Liver (tissue), 3 donors: ENCODE results near the gene DAPK1.

Experiments
- ATF3 ChIP-seq: IDR thresholded peaks from 2 replicates; pipeline ENCODE4 v1.6.1; 2016; ENCODE audit warnings: antibody characterized with exemption
- CTCF ChIP-seq: fragments of 150-350 bp; IDR thresholded peaks from 2 replicates; pipeline ENCODE4 v1.5.1; 2017; ENCODE audit warnings: improper control_type of control experiment, low read depth, low read length; ENCODE audit not compliant: missing input control
- EGR1 ChIP-seq, 2 donors: IDR thresholded peaks; 2 replicates each; pipeline ENCODE4 v1.6.1; 2016 to 2018; ENCODE audit warnings: antibody characterized with exemption in 2 of 2, low read depth in 2 of 2
- GABPA ChIP-seq, 2 donors: IDR thresholded peaks in 1 of 2; conservative IDR thresholded peaks in 1 of 2; 2 replicates each; pipeline ENCODE4 v1.6.1; 2016; ENCODE audit warnings: antibody characterized with exemption in 2 of 2, mild to moderate bottlenecking in 1 of 2, moderate library complexity in 1 of 2
- JUND ChIP-seq, 2 donors: IDR thresholded peaks; 2 replicates each; pipeline ENCODE4 v1.6.1; 2016; ENCODE audit warnings: antibody characterized with exemption in 2 of 2
- MAX ChIP-seq: IDR thresholded peaks from 2 replicates; pipeline ENCODE4 v1.6.1; 2016; ENCODE audit warnings: antibody characterized with exemption
- RAD21 ChIP-seq, 2 donors: IDR thresholded peaks; 2 replicates each; pipeline ENCODE4 v1.6.1; 2016; ENCODE audit warnings: antibody characterized with exemption in 2 of 2, mild to moderate bottlenecking in 2 of 2
- REST ChIP-seq: IDR thresholded peaks from 2 replicates; pipeline ENCODE4 v1.6.1; 2016; ENCODE audit warnings: antibody characterized with exemption, mild to moderate bottlenecking
- SP1 ChIP-seq: IDR thresholded peaks from 2 replicates; pipeline ENCODE4 v1.6.1; 2018; ENCODE audit warnings: antibody characterized with exemption, mild to moderate bottlenecking
- TAF1 ChIP-seq: conservative IDR thresholded peaks from 2 replicates; pipeline ENCODE4 v1.6.1; 2016; ENCODE audit warnings: antibody characterized with exemption, mild to moderate bottlenecking
- YY1 ChIP-seq: IDR thresholded peaks from 2 replicates; pipeline ENCODE4 v1.6.1; 2016; ENCODE audit warnings: antibody characterized with exemption, mild to moderate bottlenecking
- donor health status: healthy.
- donor health status: healthy.

GRCh38 chr9:87467187-87467586, 30.5 kb upstream of the DAPK1 start:
- TF ChIP-seq CTCF, result no peak
- TF ChIP-seq MAX, result no peak
- no peak for TF ChIP-seq JUND (IDR thresholded peaks at IDR 0.05)
- no peak for TF ChIP-seq ATF3
- no peak for TF ChIP-seq GABPA (IDR thresholded peaks at IDR 0.05 in 1 of 2, conservative IDR thresholded peaks at IDR 0.05 in 1 of 2)
- no peak for TF ChIP-seq SP1
- TF ChIP-seq EGR1 (IDR thresholded peaks at IDR 0.05; ENCODE audit: low read depth in 2 of 2), result no peak
- no peak for TF ChIP-seq REST
- no peak for TF ChIP-seq TAF1
- TF ChIP-seq RAD21 (IDR thresholded peaks at IDR 0.05), result no peak
- no peak for TF ChIP-seq YY1
